CD14-positive monocyte (primary cell): ENCODE measurements around the gene IFI27. TPM values are rescaled to one million over a fixed set of nuclear protein-coding genes. Genes with fewer than 3 reads are reported as not detected.

ENCODE experiments used
- DNase-seq, 3 donors: peaks; one replicate each; pipeline ENCODE4 v3.0.0-alpha.2; 2011 to 2022
- H2AFZ ChIP-seq: 2 replicates; pipeline ENCODE4 v1.6.0; 2012; ENCODE audit warnings: mild to moderate bottlenecking, low read depth, low read length, inconsistent platforms; ENCODE audit not compliant: insufficient read depth, poor library complexity, severe bottlenecking
- H3K27ac ChIP-seq, 2 donors: 1 replicate in 1 of 2; 2 replicates in 1 of 2; pipeline ENCODE4 v1.5.1; 2012 to 2013; ENCODE audit warnings: low read length in 2 of 2, control low read depth in 1 of 2, inconsistent platforms in 1 of 2, low read depth in 1 of 2, mild to moderate bottlenecking in 1 of 2
- H3K27me3 ChIP-seq, 2 donors: one replicate each; pipeline versions ENCODE4 v1.6.0 to v1.6.1; 2011 to 2013; ENCODE audit warnings: low read length in 2 of 2; ENCODE audit not compliant: control insufficient read depth in 2 of 2, insufficient read depth in 2 of 2
- H3K36me3 ChIP-seq, 2 donors: replicated peaks in 1 of 2; 1 replicate in 1 of 2; 2 replicates in 1 of 2; pipeline versions ENCODE4 v1.5.1 to v1.6.1; 2012 to 2013; ENCODE audit warnings: low read length in 2 of 2, control low read depth in 1 of 2, inconsistent platforms in 1 of 2, mild to moderate bottlenecking in 1 of 2; ENCODE audit not compliant: insufficient read depth in 2 of 2, control insufficient read depth in 1 of 2
- H3K4me1 ChIP-seq, 2 donors: 1 replicate in 1 of 2; 2 replicates in 1 of 2; pipeline versions ENCODE4 v1.5.1 to v1.6.1; 2012 to 2013; ENCODE audit warnings: low read length in 2 of 2, control low read depth in 1 of 2, inconsistent platforms in 1 of 2, mild to moderate bottlenecking in 1 of 2, moderate library complexity in 1 of 2; ENCODE audit not compliant: insufficient read depth in 2 of 2, control insufficient read depth in 1 of 2
- H3K4me2 ChIP-seq: replicated peaks from 2 replicates; pipeline ENCODE3; 2012; ENCODE audit warnings: low read length, moderate library complexity, mild to moderate bottlenecking; ENCODE audit not compliant: poor library complexity, severe bottlenecking; ENCODE audit errors: extremely low read depth
- H3K4me3 ChIP-seq, 3 experiments: fragments of 200-600 bp in 1 of 3; sonication (generic) in 1 of 3; replicated peaks in 1 of 3; 1 replicate in 2 of 3; 2 replicates in 1 of 3; pipeline ENCODE4 v1.5.1; 2011 to 2013; ENCODE audit warnings: low read length in 3 of 3, mild to moderate bottlenecking in 3 of 3, control low read depth in 2 of 3, low read depth in 2 of 3, inconsistent platforms in 1 of 3, moderate library complexity in 1 of 3
- H3K79me2 ChIP-seq: 2 replicates; pipeline ENCODE4 v1.6.0; 2012; ENCODE audit warnings: mild to moderate bottlenecking, control low read depth, inconsistent platforms, low read length, moderate library complexity; ENCODE audit not compliant: insufficient read depth
- H3K9ac ChIP-seq: 2 replicates; pipeline ENCODE4 v1.6.0; 2017; ENCODE audit warnings: low read length, mild to moderate bottlenecking; ENCODE audit not compliant: insufficient read depth, poor library complexity, severe bottlenecking
- H3K9me3 ChIP-seq, 2 donors: replicated peaks in 1 of 2; 1 replicate in 1 of 2; 2 replicates in 1 of 2; pipeline versions ENCODE4 v1.5.1 to v1.6.1; 2012 to 2013; ENCODE audit warnings: low read length in 2 of 2, control low read depth in 1 of 2; ENCODE audit not compliant: control insufficient read depth in 1 of 2, insufficient read depth in 1 of 2
- H4K20me1 ChIP-seq: 2 replicates; pipeline ENCODE4 v1.6.0; 2012; ENCODE audit warnings: mild to moderate bottlenecking, low read length, control low read depth, moderate library complexity; ENCODE audit not compliant: insufficient read depth
- H3K27ac Mint-ChIP-seq, 7 donors: one replicate each; pipeline ENCODE4 v1.8.0; 2020; ENCODE audit warnings: mild to moderate bottlenecking in 7 of 7, mixed read lengths in 7 of 7, moderate library complexity in 6 of 7, inconsistent platforms in 2 of 7
- H3K27me3 Mint-ChIP-seq, 3 donors: one replicate each; pipeline ENCODE4 v1.8.0; 2021 to 2022; ENCODE audit warnings: low read depth in 3 of 3, mild to moderate bottlenecking in 3 of 3, mixed read lengths in 3 of 3, moderate library complexity in 3 of 3, inconsistent platforms in 1 of 3
- H3K36me3 Mint-ChIP-seq, 2 donors: one replicate each; pipeline ENCODE4 v1.8.0; 2020; ENCODE audit warnings: mixed read lengths in 2 of 2, inconsistent platforms in 1 of 2, mild to moderate bottlenecking in 1 of 2
- H3K4me1 Mint-ChIP-seq: one replicate; pipeline ENCODE4 v1.8.0; 2020; ENCODE audit warnings: mild to moderate bottlenecking, mixed read lengths
- H3K4me3 Mint-ChIP-seq, 2 donors: one replicate each; pipeline ENCODE4 v1.8.0; 2020; ENCODE audit warnings: mild to moderate bottlenecking in 2 of 2, mixed read lengths in 2 of 2, moderate library complexity in 1 of 2
- H3K9me3 Mint-ChIP-seq, 7 donors: one replicate each; pipeline ENCODE4 v1.8.0; 2020 to 2022; ENCODE audit warnings: mixed read lengths in 7 of 7, mild to moderate bottlenecking in 6 of 7, moderate library complexity in 6 of 7, inconsistent platforms in 2 of 7
- CTCF ChIP-seq: fragments of 200-600 bp; IDR thresholded peaks from one replicate; pipeline ENCODE4 v1.8.0; 2022; ENCODE audit warnings: antibody characterized with exemption, mild to moderate bottlenecking
- WGBS: methylation state at CpG from one replicate; pipeline ENCODE4 v1.1.5; 2013; ENCODE audit warnings: missing lambda C conversion rate; ENCODE audit not compliant: insufficient coverage; 5-methylcytosine and 5-hydroxymethylcytosine counted together
- intact Hi-C, 2 donors: fragments of 100-400 bp; cut with micrococcal nuclease; formaldehyde crosslinking; loops; one replicate each; pipeline versions ENCODE4 v1.15.0 to v1.15.1; 2023
- polyA plus RNA-seq, 3 donors: library from polyadenylated mRNA; depleted of rRNA in 1 of 3; unstranded in 2 of 3; stranded (reverse) in 1 of 3; fragments of 300-500 nt in 2 of 3; fragments of >200 nt in 1 of 3; fragmentation: Illumina TruSeq in 2 of 3; gene quantifications; 1 replicate in 2 of 3; 2 replicates in 1 of 3; pipeline ENCODE4 v1.2.3, GENCODE V29; 2012 to 2021

Gene IFI27
- polyA plus RNA-seq, 3 donors: 3.0 to 3.9 (median 3.3) TPM

- intact Hi-C loops: no loop called here
- Histone ChIP-seq H3K27me3 (no peaks in the 10 kb centered on the region), H3K9ac (no peak overlapping the region), H3K4me2 (no peak overlapping the region), H3K4me1 (peaks cover 8% of the 10 kb centered on the region in 2 donors), H4K20me1 (no peaks in the 10 kb centered on the region), H3K4me3 (no peak overlapping the region), H3K27ac (no peak overlapping the region), H3K79me2 (no peaks in the 10 kb centered on the region), H2AFZ (no peak overlapping the region), H3K9me3 (no peaks in the 10 kb centered on the region), H3K36me3 (no peaks in the 10 kb centered on the region)
- H3K27me3 Mint-ChIP-seq: peaks cover 0 to 6% (median 0%) of the 10 kb centered on the region in 3 donors
- H3K36me3 Mint-ChIP-seq: no peaks in the 10 kb centered on the region
- peaks cover 13% of the 10 kb centered on the region for H3K4me1 Mint-ChIP-seq
- H3K9me3 Mint-ChIP-seq: peaks cover 0 to 1% (median 0%) of the 10 kb centered on the region in 7 donors
- no peak overlapping the region for H3K27ac Mint-ChIP-seq
- H3K4me3 Mint-ChIP-seq: no peak overlapping the region
- 100% methylated on average over 2 of the region's 3 CpGs for WGBS
- DNase-seq: no peak
- TF ChIP-seq CTCF: no peak
Measured at GRCh38 chr14:94143239-94143638, 32.7 kb downstream of the IFI27 start.

- Histone ChIP-seq H3K9ac (no peak overlapping the region), H3K36me3 (no peaks in the 10 kb centered on the region), H3K79me2 (no peaks in the 10 kb centered on the region), H3K4me1 (peaks cover 8% of the 10 kb centered on the region in 2 donors), H3K4me2 (no peak overlapping the region), H2AFZ (no peak overlapping the region), H3K27me3 (no peaks in the 10 kb centered on the region), H3K27ac (no peak overlapping the region), H3K4me3 (no peak overlapping the region), H3K9me3 (no peaks in the 10 kb centered on the region), H4K20me1 (no peaks in the 10 kb centered on the region)
- Mint-ChIP-seq H3K27me3 (peaks cover 0 to 6% (median 0%) of the 10 kb centered on the region in 3 donors), H3K9me3 (peaks cover 0 to 1% (median 0%) of the 10 kb centered on the region in 7 donors), H3K36me3 (no peaks in the 10 kb centered on the region), H3K27ac (no peak overlapping the region), H3K4me3 (no peak overlapping the region), H3K4me1 (peaks cover 13% of the 10 kb centered on the region)
- no peak for DNase-seq
- 95% methylated on average over 2 of the region's 4 CpGs for WGBS
- intact Hi-C loops: no loop called here
- no peak for TF ChIP-seq CTCF
Measured at GRCh38 chr14:94143711-94144110, 33.2 kb downstream of the IFI27 start.
